ENCODE data around the gene UTS2B.

Gene UTS2B

GRCh38 chr3:191259486-191259885 is 70.8 kb downstream of the UTS2B start:
- no peak overlapping the region for H3K4me3 ChIP-seq (ENCODE audit: low read depth in 1 of 2, low read length in 1 of 2)
- H3K9me3 ChIP-seq, result no peaks in the 10 kb centered on the region
- H3K36me3 ChIP-seq, result no peaks in the 10 kb centered on the region
- no peak for TF ChIP-seq CTCF (IDR thresholded peaks at IDR 0.05)
- H3K4me1 ChIP-seq (ENCODE audit: control insufficient read depth in 1 of 2, insufficient read depth in 1 of 2, low read depth in 1 of 2, low read length in 1 of 2), result no peaks in the 10 kb centered on the region
- no peaks in the 10 kb centered on the region for H3K27me3 ChIP-seq
- H3K27ac ChIP-seq, result no peak overlapping the region

GRCh38 chr3:191257286-191257685 is 73.0 kb downstream of the UTS2B start:
- Histone ChIP-seq H3K9me3 (no peaks in the 10 kb centered on the region), H3K27ac (no peak overlapping the region), H3K4me3 (ENCODE audit: low read depth in 1 of 2, low read length in 1 of 2) (no peak overlapping the region), H3K36me3 (no peaks in the 10 kb centered on the region), H3K27me3 (no peaks in the 10 kb centered on the region), H3K4me1 (ENCODE audit: control insufficient read depth in 1 of 2, insufficient read depth in 1 of 2, low read depth in 1 of 2, low read length in 1 of 2) (no peaks in the 10 kb centered on the region)
- TF ChIP-seq CTCF (IDR thresholded peaks at IDR 0.05), result no peak

GRCh38 chr3:191256405-191256804 is 73.9 kb downstream of the UTS2B start:
- Histone ChIP-seq H3K27ac (no peak overlapping the region), H3K4me1 (ENCODE audit: control insufficient read depth in 1 of 2, insufficient read depth in 1 of 2, low read depth in 1 of 2, low read length in 1 of 2) (no peaks in the 10 kb centered on the region), H3K27me3 (no peaks in the 10 kb centered on the region), H3K9me3 (no peaks in the 10 kb centered on the region), H3K36me3 (no peaks in the 10 kb centered on the region), H3K4me3 (ENCODE audit: low read depth in 1 of 2, low read length in 1 of 2) (no peak overlapping the region)
- no peak for TF ChIP-seq CTCF (IDR thresholded peaks at IDR 0.05)

GRCh38 chr3:191255156-191255555 is 75.2 kb downstream of the UTS2B start:
- H3K4me1 ChIP-seq (ENCODE audit: control insufficient read depth in 1 of 2, insufficient read depth in 1 of 2, low read depth in 1 of 2, low read length in 1 of 2), result no peaks in the 10 kb centered on the region
- no peaks in the 10 kb centered on the region for H3K27me3 ChIP-seq
- H3K36me3 ChIP-seq, result no peaks in the 10 kb centered on the region
- H3K27ac ChIP-seq, result no peak overlapping the region
- H3K4me3 ChIP-seq (ENCODE audit: low read depth in 1 of 2, low read length in 1 of 2), result no peak overlapping the region
- TF ChIP-seq CTCF (IDR thresholded peaks at IDR 0.05), result no peak
- no peaks in the 10 kb centered on the region for H3K9me3 ChIP-seq

- Histone ChIP-seq H3K4me1 (ENCODE audit: control insufficient read depth in 1 of 2, insufficient read depth in 1 of 2, low read depth in 1 of 2, low read length in 1 of 2) (no peaks in the 10 kb centered on the region), H3K27me3 (no peaks in the 10 kb centered on the region), H3K9me3 (no peaks in the 10 kb centered on the region), H3K4me3 (ENCODE audit: low read depth in 1 of 2, low read length in 1 of 2) (no peak overlapping the region), H3K36me3 (no peaks in the 10 kb centered on the region), H3K27ac (no peak overlapping the region)
- TF ChIP-seq CTCF (IDR thresholded peaks at IDR 0.05), result no peak
Measured at GRCh38 chr3:191254098-191254873, 76.0 kb downstream of the UTS2B start.

All from neutrophil (primary cell).